HG03575 (cell line): ENCODE measurements around the gene TMEM132D.
"Not testable (repeated sequence)": the region's sequence is repeated elsewhere in the genome, so short reads cannot be mapped to it uniquely, and the experiment has no call there.

Source experiments
- ATAC-seq: cut with Tn5 transposase; IDR thresholded peaks from one replicate; pipeline ENCODE4 v1.9.1; 2021; ENCODE audit not compliant: unreplicated experiment, insufficient number of reproducible peaks, low FRiP score; ENCODE audit errors: extremely low read depth

The TMEM132D gene

DNA sequence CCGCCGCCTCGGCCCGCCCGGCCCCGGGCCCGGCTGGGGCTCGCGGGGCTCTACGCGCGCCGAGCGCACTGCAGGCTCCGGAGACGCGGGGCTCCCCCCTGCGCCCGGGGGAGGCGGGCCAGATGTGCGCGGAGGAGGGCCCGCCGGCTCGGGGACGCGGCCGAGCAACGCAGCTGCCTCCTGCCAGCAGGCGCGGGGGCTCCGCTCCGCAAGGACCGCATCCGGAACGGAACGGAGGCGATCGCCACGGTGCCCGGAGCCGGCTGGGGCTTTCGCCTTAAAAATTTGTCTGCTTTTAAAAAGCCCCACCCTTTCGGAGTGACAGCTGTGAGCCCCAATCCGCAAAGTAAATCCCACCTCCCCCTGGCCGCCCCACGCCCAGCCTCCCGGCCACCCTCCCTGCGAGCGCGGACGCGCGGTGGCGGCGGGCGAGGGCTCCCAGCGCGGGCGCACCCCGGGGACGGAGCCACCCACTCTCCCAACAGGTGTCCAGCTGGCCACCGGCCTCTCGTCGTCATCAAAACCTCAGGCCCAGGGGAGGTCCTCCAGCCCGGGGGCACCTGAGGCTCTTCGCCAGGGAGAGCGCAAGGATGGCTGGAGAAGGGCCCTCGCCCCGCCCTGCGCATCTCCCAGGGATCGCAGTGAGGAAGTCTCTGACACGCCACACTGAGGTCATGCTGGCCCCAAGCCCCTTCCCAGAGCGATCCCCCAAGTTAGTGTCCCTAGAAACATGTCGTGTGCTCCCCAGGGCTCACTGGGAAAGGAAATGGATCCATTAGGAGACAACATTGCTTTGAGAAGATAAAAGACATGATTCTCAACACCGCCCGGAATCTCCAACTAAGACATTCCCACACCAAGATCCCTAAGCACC is at the start of gene TMEM132D:
TMEM132D (minus strand) TSS at position 70 of the 874 bp plus-strand sequence.
- ATAC-seq: no peak

- ATAC-seq: no peak
Observed at GRCh38 chr12:129949651-129950050, 45.8 kb upstream of the TMEM132D start.

- no peak for ATAC-seq
Observed at GRCh38 chr12:129941618-129942017, 37.8 kb upstream of the TMEM132D start.

DNA sequence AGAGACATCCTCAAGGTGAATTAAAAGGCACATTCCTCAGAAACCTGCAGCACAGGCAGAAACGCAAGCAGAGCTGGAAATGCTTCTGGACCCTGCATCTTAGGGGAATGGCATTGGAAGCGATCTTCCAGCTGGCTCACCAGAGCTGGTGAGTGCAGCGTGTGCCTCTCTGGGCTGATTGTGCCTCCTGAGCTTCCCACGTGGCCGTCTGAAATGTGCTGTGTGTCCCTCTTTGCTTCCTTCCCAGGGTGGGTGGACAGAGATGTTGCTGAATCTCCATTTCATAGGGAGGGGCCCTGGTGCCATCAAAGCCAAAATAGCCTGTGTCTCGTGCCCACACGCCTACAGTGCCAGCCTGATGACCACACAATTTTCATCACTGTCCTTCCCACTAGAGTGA is 34.3 kb upstream of the TMEM132D start:
- ATAC-seq: no peak

DNA sequence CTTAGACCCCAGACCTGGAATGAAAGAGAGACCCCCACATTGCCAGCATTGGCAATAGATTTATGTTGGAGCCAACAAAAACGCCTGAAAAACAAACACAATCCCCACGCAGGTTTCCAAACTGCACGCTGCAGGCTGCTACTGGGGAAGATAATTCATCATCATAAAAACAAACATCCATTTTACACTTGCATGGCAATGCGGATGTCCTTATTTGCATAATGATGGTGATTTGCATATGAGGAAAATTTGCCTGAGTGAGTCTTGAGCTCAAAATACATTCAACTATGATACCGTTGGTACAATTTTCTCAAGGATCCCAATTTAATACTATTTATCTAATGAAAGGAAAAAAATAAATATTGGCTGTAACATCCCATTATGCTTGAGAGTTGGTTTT is 33.6 kb upstream of the TMEM132D start:
- ATAC-seq: no peak

DNA sequence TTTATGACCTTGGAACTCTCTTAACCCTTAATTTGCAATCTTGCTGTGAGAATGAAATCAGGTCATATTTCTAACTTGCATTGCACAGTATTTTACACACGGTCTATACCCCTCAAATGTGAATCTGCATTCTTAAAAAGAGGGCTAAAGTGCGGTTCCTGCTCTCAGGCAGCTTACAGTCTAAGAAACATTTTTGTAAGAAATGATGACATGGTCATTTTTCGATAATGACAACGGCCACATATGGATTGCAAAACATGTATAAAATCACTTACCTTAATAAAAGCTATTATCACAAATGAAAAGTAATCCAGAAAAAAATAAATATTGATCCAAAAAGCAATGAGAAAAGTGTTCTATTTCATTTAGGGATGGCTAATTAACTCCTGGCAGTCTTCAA is 24.8 kb upstream of the TMEM132D start:
- ATAC-seq: no peak

GRCh38 chr12:129927316-129927900 is 23.6 kb upstream of the TMEM132D start:
- ATAC-seq: no peak

GRCh38 chr12:129911428-129912049 is 7.7 kb upstream of the TMEM132D start:
- no peak for ATAC-seq

DNA sequence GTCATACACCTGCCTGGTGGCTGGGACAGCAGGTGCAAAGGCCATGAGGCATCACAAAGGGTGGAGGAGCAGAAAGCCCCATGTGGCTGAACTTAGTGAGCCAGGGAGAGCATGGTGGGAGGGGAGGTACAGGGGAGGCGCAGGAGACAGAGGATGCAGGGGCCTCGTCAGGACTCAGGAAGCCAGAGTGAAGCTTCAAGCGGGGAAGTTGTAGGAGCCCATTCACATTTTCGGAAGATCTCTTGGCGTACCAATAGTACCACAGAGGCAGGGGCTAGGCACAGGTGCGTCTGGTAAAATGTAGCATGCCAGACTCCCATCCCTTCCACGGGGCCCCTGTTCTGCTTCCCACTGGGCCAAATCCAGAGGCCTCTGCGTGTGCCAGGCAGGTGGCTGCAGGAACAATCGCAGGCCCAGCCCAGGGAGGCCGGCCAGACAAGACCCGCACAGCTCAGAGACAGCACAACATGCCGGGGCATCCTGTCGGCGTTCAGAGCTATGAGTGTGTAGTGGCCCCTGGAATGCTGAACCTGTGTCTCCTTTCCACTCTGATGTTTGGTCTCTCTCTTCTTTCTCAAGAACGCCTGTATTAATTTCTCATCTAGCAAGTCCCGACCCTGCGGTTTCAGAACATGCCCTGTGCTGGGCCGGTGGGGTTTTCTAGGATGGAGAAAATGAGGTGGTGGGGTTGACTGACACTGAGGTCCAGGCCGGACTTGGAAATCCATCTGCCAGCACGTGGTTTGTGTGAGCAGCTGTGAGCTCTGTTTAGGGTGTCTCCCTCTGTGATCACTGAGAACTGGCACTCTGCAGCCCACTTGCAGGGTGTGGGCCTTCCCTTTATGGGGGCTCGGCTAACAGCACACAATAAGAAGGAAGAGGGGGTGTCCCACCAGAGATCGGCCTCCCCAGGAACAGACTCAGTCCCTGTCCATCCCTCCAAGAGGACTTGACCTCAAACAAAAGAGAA is 5.5 kb upstream of the TMEM132D start:
- ATAC-seq: no peak

DNA sequence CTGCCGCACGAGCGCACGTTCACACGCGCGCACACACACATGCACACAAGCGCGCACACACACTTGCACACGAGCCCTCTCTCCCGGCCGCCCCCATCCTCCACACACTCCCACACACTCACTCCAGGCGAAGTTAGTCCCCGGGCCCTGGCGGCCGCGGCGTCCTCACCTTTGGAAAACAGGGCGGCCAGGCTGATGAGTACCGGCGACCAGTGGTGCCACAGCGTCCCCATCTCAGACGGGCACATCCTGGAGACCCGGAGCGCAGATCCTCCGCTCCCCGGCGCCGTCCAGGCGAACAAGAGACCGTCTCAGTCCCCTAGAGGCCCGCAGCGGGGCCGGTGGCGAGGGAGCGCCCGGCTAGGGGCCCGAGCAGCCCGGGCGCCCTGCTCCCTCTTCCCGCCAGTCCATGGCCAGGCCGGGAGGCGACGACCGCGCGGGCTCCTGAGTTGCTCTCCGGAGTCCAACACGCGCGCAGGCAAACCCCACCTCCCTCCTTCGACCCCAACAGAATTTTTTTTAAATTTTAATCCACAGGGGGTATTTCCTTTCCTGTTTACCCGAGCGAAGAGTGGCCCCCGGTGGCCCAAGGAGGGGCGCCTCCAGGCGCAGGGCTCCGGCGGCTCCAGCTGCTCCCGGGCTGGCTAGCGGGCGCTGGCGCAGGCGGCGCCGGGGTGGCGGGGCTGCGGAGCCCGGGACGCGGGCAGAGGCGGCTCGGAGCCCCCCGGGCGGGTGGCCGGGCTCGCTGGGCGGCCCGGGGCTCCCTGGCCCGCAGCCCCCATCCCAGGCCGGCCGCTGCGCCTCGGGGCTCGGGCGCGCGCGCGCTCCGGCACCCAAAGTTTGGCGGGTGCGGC is 506 bp downstream of the TMEM132D start:
- ATAC-seq: no peak

DNA sequence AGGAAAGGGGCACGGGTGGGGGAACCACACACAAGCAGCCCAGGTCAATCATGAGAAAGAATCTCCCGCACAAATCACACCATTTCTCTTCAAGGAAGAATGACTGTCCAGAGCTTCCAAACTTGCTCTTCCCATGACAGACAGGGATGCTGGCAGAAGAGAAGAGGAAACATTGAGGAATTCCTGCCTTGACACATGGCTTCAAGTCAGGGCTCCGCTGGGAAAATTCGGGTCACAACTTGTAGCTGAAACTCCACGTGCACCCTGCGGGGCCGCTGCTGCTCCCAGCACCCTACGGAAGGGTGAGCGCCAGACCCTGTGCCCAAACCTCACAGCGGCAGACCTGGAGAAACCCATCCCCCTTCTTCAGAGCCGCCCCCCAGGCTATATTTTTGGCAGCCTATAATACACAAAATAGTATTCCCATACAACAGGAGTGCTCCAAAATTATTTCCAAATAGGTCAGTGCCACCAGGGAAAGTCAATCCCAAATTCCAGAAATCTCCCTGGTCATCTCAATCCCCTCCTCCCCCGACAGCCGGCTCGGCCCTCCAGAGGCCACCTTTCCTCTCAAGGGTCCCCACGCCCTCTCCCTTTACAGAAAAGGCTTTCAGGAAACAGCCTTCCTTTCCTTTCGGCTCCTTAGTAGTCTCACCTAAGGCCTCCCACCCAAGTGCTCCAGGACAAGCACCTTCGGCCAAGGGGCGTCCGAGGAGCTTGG is 1.3 kb downstream of the TMEM132D start:
- no peak for ATAC-seq

- no peak for ATAC-seq
Observed at GRCh38 chr12:129901254-129901653, 2.6 kb downstream of the TMEM132D start.

- no peak for ATAC-seq
Observed at GRCh38 chr12:129900306-129900705, 3.5 kb downstream of the TMEM132D start.

DNA sequence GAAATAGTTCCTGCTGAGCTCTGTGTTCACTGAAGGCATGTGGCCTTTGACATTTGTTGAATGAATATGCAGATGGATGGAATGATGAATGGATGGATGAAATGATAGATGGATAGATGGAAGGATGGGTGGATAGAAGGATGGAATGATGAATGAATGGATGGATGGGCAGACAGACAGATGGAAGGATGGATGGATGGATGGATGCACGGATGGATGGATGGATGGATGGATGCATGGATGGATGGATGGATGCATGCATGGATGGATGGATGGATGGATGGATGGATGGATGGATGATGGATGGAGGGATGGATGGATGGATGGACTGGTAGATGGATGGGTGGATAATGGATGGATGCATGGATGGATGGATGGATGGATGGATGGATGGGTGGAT is 4.8 kb downstream of the TMEM132D start:
- not testable (repeated sequence) for ATAC-seq

GRCh38 chr12:129893691-129894090 is 10.1 kb downstream of the TMEM132D start:
- no peak for ATAC-seq

DNA sequence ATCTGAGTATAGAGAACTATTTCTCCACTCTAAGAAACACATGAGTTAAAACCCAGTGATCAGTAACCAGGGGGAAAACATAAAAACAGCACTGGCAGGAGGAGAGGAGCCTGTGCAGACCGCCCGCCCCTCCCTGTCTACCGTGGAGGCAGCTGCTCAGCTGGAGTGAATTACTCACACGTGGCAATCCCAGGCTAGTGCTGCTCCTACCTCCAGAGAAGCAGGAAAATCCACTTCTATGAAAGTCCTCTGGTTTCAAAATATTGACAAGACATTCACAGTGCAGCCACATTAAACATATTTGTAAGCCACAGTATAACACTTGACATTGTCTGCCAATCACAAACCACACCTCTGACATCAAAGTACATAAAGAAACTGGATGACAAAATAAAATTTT is 16.7 kb downstream of the TMEM132D start:
- ATAC-seq: no peak

- ATAC-seq: no peak
Observed at GRCh38 chr12:129886541-129886940, 17.3 kb downstream of the TMEM132D start.

DNA sequence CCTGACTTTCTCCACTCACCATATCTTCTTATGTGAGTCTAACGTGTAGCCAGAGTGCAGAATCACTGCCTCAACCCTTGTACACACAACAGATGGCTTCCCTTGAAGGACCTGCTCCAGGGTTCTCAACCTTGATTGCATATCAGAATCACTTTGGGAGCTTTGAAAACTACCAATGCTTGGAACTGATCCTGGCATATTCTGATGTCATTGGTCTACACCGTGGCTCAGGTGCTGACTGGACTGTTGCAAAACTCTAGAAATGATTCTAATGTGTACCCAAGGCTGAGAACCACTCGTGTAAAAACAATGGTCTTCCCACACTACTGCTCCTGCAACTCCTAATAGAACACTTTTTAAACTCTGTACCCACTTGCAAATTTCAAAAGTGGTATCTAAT is 18.5 kb downstream of the TMEM132D start:
- ATAC-seq: no peak
